Posterior vena cava (tissue), 2 donors: ENCODE results near the gene PAPSS1. TPM values are rescaled to one million over a fixed set of nuclear protein-coding genes. Genes with fewer than 3 reads are reported as not detected.

Experiments used
- DNase-seq: peaks from one replicate; pipeline ENCODE4 v3.0.0-alpha.2; 2020; ENCODE audit warnings: low spot score
- intact Hi-C, 2 donors: fragments of 100-400 bp; cut with DNase I; formaldehyde crosslinking; loops; one replicate each; pipeline versions ENCODE4 v1.14.1 to v1.14.2; 2022 to 2023
- long read RNA-seq, 2 donors: library from polyadenylated mRNA; unstranded; transcript quantifications; one replicate each; pipeline ENCODE4 v2.0.0, GENCODE V29; 2020 to 2021
- total RNA-seq, 2 donors: library from RNA; stranded (reverse); fragmentation: NEBNext Ultra II Directional; extraction: Animal tissue kit (Norgen Biotek cat#: 25700); gene quantifications; one replicate each; pipeline ENCODE4 v1.2.1, GENCODE V29; 2021
- donor health status: DM: yes; HTN: yes; CAD: no.
- donor health status: DM: yes; HTN: yes; CAD: no.

PAPSS1 gene
- total RNA-seq, result 10 to 100 TPM; 31.6 to 32.5 TPM
- long read RNA-seq, donor 1, transcript PAPSS1-201 (12 exons, 2,731 nt), result major isoform, 21 of 23 reads
- long read RNA-seq, donor 1, partial matches to known transcripts, result 1 of 23 reads
- long read RNA-seq, donor 1, other reads (novel, unspliced or antisense), result 1 of 23 reads
- long read RNA-seq, donor 2, transcript PAPSS1-201 (12 exons, 2,731 nt), result major isoform, 74 of 90 reads
- long read RNA-seq, donor 2, partial matches to known transcripts, result 12 of 90 reads
- long read RNA-seq, donor 2, other reads (novel, unspliced or antisense), result 4 of 90 reads

DNA sequence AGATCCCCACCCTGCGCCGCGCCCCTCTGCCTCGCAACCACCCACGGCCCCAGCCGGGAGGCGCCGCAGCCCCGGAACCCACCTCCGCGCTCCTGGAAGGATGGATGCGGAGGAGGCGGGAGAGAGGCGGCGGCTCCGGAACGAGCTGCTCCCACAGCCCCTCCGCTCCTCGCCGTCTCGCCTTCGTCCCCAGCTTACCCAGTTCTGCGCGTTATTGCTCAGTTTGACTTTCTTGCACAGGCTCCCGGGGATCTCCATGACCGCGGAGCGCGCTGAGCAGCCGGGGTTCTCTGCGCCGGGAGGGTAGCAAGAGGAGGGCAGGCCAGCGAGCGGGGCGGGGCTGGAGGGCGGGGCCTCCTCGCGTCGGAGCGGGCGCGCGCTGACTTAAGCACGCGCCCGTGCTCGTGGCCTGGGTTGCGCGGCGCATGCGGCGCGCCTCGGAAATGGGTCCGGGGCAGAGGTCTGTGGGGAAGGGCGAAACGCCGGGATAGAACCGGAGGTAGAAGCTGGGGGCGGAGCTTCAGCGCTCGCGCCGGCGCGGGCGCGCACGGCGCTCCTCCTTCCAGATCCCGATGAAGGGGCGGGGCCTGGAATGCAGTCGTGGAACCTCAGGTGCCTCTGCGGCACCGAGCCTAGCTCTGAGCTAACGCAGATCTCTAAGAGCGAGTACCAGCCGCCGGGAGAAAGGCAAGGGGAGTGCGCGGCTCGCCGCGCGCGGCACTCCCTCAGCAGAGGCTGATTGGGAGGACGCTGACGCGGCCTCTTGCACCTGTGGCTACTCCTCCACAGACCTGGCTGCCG lies at the start of gene PAPSS1:
TSS of gene PAPSS1 (minus strand) at position 313 of the 801 bp plus-strand sequence. CDS start at position 258, 55 bp downstream.
- intact Hi-C loops, result loop anchor here in 1 of 2 donors (5.0 kb wide), 1 partner anchor 1707 kb away; no protein-coding TSS in a partner anchor
- peak; percentile 99 for DNase-seq

DNA sequence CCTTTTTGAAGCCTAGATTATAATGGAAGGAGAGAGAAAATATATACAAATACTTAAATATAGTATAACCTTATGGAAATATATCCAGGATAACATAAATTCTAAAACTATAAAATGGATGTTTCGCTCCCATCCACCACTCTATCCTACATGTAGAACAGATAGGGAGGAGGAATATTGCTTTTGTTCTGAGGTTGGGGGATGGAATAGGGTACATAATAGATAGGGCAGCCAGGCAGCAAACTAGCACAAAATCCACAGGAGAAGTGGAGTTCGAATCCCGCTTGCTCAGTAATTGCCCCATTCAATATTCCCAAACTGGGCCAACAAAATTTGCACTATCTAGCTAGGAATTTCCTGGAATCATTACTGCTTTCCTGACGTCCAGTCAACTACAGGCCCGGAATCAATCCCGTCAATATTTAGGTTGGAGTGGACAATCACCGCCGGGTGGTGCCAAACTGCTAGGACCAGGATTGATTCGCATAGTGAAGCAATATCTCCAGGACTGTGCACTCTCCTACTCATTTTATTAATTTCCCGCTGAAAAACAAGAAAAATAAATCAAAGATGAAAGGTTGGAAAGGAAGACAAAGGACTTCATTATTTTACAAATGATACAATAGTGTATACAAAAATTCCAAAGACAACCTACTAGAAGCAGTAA lies 40.4 kb upstream of the PAPSS1 start:
- no peak for DNase-seq

DNA sequence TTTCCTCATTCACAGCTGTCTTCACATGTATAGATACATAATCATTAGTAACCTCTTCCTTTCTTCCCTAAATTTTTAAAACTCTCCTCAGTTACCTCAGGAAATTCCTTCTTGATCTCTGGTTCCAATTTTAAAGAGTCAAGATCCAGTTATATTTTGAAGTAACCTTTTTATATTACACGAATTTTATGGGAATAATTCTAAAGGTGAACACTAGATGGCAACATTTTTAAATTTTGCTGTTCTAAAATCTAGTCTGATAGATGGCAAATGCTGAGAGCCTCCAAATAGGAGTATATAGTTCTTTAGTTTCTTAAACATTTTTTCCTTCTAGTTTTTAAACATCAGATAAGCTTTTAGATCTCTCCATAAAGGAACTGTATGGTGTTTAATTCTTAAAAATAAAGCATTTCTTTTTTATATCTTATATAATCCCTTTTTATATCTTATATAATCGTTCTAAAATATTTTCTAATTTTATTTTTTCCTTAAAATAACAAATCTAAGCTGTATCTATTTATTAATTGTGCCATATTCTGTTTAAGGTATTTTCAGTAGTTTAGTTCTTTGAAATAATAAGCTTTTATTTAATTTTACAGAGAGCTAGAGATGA lies 37.9 kb upstream of the PAPSS1 start:
- intact Hi-C loops, result loop anchor here (2.0 to 5.0 kb wide), 2 partner anchors 155 to 159 kb away; no protein-coding TSS in a partner anchor
- no peak for DNase-seq

More for the DNA sequence above, 40.4 kb upstream of the PAPSS1 start:
- intact Hi-C loops, result no loop called here

DNA sequence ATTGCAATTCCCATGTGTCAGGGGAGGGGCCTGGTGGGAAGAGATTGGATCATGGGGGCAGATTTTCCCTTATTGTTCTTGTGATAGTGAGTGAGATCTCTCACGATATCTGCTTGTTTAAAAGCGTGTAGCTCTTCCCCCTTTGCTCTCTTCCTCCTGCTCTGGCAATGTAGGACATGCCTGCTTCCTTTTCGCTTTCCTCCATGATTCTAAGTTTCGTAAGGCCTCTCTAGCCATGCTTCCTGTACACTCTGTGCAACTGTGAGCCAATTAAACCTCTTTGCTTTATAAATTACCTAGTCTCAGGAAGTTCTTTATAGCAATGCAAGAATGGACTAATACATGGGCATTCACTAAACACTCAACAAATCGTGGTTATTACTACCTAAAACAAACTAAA lies 37.2 kb upstream of the PAPSS1 start:
- intact Hi-C loops, result loop anchor here in 1 of 2 donors (5.0 kb wide), 1 partner anchor 160 kb away; no protein-coding TSS in a partner anchor
- DNase-seq, result no peak

DNA sequence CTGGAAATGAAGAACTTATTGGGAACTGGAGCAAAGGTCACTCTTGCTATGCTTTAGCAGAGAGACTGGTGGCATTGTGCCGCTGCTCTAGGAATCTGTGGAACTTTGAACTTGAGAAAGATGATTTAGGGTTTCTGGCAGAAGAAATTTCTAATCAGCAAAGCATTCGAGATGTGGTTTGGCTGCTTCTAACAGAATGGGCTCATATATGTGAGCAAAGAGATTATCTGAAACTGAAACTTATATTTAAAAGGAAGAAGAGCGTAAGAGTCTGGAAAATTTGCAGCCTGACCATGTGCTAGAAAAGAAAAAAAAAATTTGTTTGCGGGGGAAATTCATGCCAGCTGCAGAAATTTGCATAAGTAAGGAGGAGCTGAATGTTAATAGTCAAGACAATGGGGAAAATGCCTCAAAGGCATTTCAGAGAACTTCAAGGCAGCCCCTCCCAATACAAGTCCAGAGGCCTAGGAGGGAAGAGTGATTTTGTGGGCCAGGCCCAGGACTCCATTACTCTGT lies 35.9 kb upstream of the PAPSS1 start:
- no peak for DNase-seq
- intact Hi-C loops, result loop anchor here in 1 of 2 donors (5.0 kb wide), 1 partner anchor 161 kb away; no protein-coding TSS in a partner anchor

DNA sequence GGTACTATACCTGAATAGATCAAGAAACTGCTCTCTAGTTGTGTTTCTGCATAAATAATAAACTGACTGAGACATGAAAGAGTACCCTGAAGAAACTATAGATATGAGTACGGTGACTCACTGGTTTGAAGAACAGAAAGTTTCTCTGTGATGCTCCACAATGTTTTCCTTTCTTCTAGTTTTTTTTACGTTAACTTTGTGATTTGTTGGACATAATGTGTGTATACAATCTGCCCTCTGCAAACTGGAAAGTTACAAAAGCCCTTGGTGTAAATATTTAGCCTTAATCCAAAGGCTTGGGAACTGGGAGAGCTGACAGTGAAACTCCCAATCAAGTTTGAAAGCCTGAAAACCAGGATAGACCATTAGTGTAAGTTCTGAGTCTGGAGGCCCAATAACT lies 31.6 kb upstream of the PAPSS1 start:
- no peak for DNase-seq
- intact Hi-C loops, result no loop called here

DNA sequence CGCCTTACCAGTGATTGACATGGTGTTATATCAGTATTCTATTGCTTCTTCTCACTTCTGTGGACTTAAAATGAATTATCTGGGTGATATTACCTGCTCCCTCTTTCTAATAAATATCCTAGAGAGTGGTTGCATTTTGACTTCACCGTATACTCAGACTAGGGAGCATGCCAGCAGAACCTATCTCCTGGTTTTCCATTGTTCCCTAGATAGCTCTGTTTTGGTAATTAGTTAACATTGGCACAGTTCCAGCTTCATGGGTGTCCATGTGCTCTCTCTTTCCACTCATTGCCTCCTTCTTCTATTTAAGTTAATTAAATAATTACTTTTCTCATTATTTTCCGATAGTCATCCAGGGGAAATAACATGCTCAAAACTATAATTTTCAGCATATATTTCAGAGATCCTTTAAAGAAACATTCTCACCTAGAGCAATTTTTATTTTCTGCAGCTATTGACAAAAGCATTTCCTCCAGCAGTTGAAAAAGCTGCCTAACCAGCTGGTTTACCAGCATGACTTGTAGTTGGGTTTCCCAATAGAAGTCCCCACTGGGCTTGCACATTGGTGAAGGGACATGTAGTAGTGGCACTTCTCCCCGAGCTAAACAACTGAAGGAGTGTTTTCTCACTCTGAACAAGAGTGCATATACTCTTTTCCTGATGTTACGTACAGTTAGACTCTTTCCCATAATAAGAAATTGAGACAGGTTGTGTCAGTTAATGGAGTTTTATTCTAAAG lies 27.9 kb upstream of the PAPSS1 start:
- intact Hi-C loops, result no loop called here
- DNase-seq, result no peak

DNA sequence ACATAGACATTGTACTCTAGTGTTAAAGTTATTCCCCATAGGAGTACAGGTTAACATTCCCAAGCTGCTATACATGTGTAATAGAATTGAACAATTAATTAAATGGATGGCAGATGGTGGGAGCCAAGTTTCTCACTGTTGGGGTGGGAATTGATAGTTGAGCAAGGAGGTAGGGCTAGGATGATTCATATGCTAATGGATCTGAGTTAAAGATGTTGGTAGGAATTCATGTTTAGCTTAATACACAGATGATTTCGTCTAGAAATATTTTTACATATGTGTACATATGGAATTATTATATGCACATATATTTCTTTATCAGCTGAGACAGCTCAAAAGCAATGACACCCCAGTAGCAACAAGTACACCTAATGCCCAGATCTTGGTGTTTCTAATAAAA lies 26.1 kb upstream of the PAPSS1 start:
- DNase-seq, result no peak
- intact Hi-C loops, result no loop called here

DNA sequence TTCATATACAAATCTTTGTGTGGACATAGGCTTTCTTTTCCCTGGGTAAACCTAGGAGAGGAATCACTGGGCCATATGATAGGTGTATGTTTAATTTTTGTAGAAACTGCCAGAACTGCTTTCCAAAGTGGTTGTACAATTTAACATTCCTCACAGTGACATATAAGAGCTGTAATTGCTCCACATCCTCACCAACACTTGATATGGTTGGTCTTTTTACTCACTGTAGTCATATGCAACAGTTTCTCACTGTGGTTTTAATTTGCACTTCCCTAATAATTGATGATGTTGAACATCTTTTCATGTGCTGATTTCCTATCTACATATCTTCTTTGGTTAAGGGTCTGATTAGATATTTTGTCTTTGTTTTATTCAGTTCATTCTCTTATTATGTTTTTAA lies 24.5 kb upstream of the PAPSS1 start:
- intact Hi-C loops, result no loop called here

DNA sequence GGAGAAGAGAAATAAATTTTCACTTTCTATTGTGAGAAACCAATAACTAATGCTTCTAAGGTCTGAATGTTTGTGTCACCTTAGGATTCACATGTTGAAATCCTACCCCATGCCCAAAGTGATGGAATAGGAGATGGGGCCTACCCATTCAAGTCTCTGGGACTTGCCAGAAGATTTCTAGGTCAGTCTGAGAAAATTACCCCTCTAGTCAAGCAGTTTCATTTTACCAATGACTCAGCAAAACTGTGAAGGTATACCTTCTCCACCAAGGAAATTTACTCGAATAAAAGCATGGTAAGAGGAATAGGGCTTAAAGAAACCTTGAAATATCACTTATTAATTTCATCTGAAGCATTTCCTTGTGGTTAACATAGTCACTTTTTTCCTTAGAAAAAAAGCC lies 23.5 kb upstream of the PAPSS1 start:
- DNase-seq, result no peak
- intact Hi-C loops, result no loop called here

More for the DNA sequence above, 24.5 kb upstream of the PAPSS1 start:
- DNase-seq, result no peak

DNA sequence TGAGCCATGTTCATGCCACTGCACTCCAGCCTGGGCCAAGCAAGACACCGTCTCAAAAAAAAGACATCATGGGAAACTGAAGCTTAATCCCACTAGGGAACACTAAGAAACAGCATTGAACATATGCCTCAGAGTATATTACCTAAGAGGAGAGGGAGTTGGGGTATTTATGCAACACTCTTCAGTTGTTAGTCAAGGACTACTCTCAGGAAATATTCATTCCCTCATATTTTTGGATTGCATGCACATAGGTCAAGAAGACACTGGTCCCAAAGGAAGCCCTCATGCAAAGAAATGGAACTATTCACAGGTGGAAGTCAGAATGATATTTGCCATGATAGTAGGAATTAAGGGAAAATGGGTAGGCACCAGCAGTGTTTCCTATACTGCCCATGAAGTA lies 22.8 kb upstream of the PAPSS1 start:
- intact Hi-C loops, result no loop called here
- no peak for DNase-seq

DNA sequence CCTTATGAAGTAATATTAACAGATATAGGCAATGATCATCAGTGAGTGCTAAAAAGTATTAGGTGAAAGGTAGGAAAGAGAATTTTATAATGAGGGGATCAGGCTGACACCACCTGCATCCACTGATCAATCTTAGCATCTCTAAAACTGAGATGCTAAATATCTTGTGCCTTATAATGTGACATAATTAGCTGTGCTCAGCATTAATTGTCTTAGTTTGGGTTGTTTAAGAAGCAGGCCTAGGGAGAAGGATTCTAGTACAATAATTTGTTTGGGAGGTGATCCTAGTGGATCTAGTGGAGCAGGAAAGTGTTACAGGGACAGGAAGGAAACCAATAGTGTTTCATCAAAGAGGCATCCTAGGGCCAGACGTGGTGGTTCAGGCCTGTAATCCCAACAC lies 22.2 kb upstream of the PAPSS1 start:
- DNase-seq, result no peak
- intact Hi-C loops, result no loop called here

DNA sequence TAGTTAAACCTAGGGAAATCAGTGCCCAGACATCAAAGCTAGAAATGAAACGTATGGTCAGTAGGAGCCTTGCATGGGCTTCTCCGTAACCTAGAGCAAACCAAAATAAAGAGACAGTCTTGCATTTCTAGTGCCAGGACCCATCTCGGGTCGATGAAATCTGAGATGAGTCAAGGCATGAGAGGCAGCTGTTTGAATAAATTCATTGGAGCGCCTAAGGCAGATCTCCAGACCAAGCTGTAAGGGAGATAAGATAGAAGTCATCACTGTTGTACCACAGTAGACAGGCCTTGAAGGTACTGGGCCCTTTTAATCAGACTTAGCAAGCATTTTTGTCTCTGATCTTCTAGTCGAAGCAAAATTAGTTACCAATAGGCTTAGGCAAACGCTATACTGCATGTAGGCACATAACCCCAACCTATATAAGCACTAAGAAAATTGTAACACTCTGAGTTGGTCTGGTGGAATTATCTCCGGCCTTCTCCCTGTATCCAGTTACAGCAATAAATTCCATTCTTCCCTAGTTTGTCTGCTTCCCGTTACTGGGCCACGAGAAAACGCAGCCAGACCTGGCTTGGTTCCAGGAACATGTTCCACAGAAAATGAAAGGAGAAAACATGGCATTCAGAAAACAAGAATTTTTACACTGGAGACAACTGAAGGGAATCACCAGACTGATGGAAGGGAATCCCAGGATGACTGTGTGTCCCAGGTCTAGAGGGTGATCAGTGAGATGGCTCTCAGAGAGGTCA lies 21.1 kb upstream of the PAPSS1 start:
- peak; percentile 80 for DNase-seq
- intact Hi-C loops, result no loop called here

DNA sequence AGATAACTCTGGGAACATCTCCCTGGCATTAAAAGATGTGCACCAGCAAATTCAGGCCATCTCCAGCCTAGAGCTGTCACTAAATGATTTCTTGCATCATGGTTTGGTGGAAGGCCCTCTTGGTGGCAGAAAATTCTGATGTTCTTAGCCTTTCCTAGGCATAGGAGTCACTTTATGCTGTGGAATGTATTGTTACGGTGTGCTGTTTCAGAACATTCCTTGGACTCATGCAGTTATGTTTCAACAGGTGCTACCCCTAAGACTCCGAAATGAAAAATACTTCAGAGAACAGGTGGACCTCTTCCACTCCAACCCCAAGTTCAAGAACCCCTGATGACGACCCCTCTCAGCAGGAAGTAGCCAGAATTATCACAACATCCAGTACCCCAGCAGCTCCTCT lies 20.3 kb upstream of the PAPSS1 start:
- intact Hi-C loops, result no loop called here
- no peak for DNase-seq

DNA sequence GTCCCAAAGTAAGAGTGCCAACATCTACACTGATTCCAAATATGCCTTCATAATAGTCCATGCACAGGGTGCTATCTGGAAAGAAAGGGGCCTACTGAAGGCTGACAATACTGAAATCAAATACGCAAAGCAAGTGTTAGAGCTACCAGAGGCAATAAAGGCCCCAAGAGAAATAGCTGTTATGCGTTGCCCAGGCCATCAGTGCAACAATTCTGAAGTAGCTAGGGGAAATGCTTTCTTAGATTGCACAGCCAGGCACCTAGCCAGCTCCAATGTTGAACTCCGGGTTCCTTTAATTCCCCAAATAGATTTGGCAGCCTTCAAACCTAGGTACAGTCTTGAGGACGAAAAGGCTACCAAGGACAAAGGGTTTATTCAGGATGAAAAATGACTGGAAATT lies 17.4 kb upstream of the PAPSS1 start:
- intact Hi-C loops, result no loop called here
- no peak for DNase-seq

DNA sequence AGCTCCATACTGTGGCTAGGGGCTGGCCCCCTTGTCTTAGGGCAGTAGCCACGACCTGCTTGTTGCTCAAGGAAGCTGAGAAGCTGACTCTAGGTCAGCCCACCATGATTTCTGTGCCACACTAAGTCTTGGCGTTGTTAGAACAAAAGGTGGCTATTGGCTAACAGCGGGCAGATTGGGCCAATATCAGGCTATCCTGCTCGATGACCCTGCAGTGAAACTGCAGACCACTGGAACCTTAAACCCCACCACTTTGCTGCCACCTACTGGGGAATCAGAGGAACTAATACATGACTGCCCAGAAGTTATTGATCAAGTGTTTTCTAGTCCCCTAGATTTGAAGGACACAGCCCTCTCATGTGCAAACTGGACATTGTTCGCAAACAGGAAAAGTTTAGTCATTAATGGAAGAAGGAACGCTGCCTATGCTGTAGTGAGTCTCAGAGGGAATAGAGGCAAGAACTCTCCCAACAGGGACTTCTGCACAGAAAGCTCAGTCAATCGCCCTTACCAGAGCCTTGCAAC lies 17.0 kb upstream of the PAPSS1 start:
- no peak for DNase-seq
- intact Hi-C loops, result no loop called here

DNA sequence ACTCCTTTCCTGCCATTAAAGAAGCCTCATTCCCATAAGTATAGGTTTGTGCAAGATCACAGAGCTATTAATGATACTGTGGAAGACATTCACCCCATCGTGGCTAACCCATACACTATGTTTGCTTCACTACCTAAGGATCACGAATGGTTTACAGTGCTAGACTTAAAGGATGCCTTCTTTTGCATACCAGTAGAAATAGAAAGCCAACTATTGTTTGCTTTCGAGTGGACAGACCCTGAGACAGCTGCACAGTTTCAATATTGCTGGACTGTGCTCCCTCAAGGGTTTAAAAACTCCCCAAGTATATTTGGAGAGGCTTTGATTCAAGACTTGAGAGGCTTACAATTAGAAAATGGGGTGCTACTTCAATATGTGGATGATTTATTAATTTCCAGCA lies 16.0 kb upstream of the PAPSS1 start:
- no peak for DNase-seq
- intact Hi-C loops, result no loop called here

DNA sequence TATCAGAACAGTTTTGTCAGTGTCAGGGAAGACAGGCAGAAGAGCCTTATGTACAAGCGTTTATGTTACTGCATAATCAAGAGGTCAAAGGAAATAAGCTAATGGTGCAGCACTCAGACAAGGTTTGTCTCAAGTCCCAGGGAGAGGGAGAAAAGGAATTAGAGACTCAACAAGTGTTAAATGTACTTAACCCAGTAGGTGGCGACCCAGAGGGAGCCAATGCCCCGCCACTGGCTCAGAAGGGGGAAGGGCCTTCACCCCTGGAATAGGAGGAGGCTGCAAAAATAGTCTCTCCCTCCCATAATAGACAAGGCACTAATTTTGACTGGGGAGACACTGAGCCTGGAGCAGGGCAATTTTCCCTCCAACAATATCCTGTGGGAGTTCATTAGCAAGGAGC lies 14.1 kb upstream of the PAPSS1 start:
- intact Hi-C loops, result no loop called here
- DNase-seq, result no peak
